ENCODE results near the gene ADARB2.

DNA sequence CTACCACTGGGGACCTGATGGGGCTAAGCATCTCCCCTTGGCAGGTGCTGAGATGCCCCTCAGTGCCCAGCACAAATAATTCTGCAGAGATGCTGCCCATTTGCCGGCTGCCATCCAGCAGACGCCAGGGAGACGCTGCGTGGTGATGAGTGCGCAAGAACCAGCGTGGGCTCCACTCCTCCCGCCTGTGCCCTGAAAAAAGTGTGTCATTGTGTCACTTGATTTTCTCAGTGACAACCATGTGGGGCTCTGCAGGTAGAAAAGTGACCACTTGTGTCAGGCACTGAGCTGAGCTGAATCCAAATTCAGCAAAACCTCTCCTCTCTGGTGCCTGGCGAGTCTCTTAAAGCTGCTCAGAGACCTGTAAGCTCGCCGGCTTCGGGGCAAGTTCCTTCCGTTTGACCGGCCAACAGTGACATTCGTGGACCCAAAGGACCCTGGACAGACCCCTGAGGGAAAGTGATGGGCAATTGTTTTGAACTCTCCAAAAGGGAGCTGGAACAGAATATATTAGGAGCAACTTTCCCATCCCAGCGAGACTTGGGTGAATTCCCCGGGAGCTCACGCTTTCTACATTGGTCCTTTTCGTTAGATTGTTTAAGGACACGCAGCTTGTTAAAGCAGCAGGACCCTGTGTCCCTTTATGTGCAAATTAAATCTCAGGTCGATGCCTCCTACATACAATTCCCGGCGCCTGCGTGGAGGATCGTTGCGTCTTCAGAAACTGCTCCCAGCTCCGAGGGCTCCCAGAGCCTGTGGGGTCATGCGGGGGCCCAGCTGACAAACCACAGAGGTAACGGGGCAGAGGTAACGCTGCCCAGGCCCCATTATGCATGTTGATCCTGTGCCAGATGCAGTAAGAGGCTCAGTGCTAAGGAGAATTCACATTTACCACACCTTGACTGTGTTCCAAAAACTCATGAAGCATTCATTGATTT is 332.7 kb downstream of the ADARB2 start:
- no peak for TF ChIP-seq POLR2A (IDR thresholded peaks at IDR 0.05)
- TF ChIP-seq CTCF (IDR thresholded peaks at IDR 0.05), result no peak
- TF ChIP-seq EP300 (IDR thresholded peaks at IDR 0.05), result no peak
